Activated CD4-positive, CD25-positive, alpha-beta regulatory T cell (primary cell): ENCODE measurements around the gene MYO15B.

Source experiments
- DNase-seq, 4 experiments: peaks; one replicate each; lab custom pipeline; 2025; lab: John Stamatoyannopoulos, UW

The MYO15B gene

GRCh38 chr17:75602644-75603043 lies 15.0 kb downstream of the MYO15B start:
- no peak for DNase-seq

- DNase-seq, result no peak
Measured at GRCh38 chr17:75603123-75603522, 15.5 kb downstream of the MYO15B start.

- DNase-seq, result no peak
Measured at GRCh38 chr17:75604034-75604695, 16.6 kb downstream of the MYO15B start.

GRCh38 chr17:75605790-75606189 lies 18.2 kb downstream of the MYO15B start:
- no peak for DNase-seq

GRCh38 chr17:75607086-75607485 lies 19.5 kb downstream of the MYO15B start:
- DNase-seq, result no peak

- DNase-seq, result no peak
Measured at GRCh38 chr17:75610103-75610984, 22.7 kb downstream of the MYO15B start.

- no peak for DNase-seq
Measured at GRCh38 chr17:75611851-75612429, 24.3 kb downstream of the MYO15B start.

- DNase-seq, result no peak
Measured at GRCh38 chr17:75612906-75613626, 25.5 kb downstream of the MYO15B start.

GRCh38 chr17:75614006-75614405 lies 26.4 kb downstream of the MYO15B start:
- DNase-seq, result no peak

GRCh38 chr17:75614556-75615270 lies 27.1 kb downstream of the MYO15B start:
- DNase-seq, result no peak

- DNase-seq, result no peak
Measured at GRCh38 chr17:75615301-75615700, 27.7 kb downstream of the MYO15B start.

- DNase-seq, result no peak
Measured at GRCh38 chr17:75616521-75617122, 29.0 kb downstream of the MYO15B start.

- DNase-seq, result no peak
Measured at GRCh38 chr17:75617218-75617617, 29.6 kb downstream of the MYO15B start.

GRCh38 chr17:75617675-75618074 lies 30.1 kb downstream of the MYO15B start:
- DNase-seq, result no peak

GRCh38 chr17:75619506-75620431 lies 32.2 kb downstream of the MYO15B start:
- no peak for DNase-seq

- DNase-seq, result no peak
Measured at GRCh38 chr17:75621489-75621888, 33.9 kb downstream of the MYO15B start.

- DNase-seq, result no peak
Measured at GRCh38 chr17:75622076-75622475, 34.5 kb downstream of the MYO15B start.

- DNase-seq, result no peak
Measured at GRCh38 chr17:75622771-75623273, 35.2 kb downstream of the MYO15B start.

GRCh38 chr17:75623386-75623785 lies 35.8 kb downstream of the MYO15B start:
- DNase-seq, result no peak

GRCh38 chr17:75624021-75624420 lies 36.4 kb downstream of the MYO15B start:
- DNase-seq, result no peak
